ENCODE results near the gene LY9.
A peak's percentile ranks its signal among the peaks of the same experiment; 100 is the strongest.

LY9 gene

GRCh38 chr1:160829766-160830165 lies 33.8 kb downstream of the LY9 start:
- in situ Hi-C loops (cut with MboI; ENCODE audit: low pct_unique_long_range_greater_than_20kb, low sequenced_read_pairs): loop anchor here (10.0 kb wide), 1 partner anchor 125 kb away; the partner anchor contains the start of gene ITLN2
- no peak for DNase-seq

GRCh38 chr1:160830321-160831153 lies 34.6 kb downstream of the LY9 start:
- in situ Hi-C loops (cut with MboI; ENCODE audit: low pct_unique_long_range_greater_than_20kb, low sequenced_read_pairs): loop anchor here (10.0 kb wide), 1 partner anchor 124 kb away; the partner anchor contains the start of gene ITLN2
- DNase-seq: peak; percentile 61

- in situ Hi-C loops (cut with MboI; ENCODE audit: low pct_unique_long_range_greater_than_20kb, low sequenced_read_pairs): loop anchor here (10.0 kb wide), 1 partner anchor 120 kb away; the partner anchor contains the start of gene ITLN2
- DNase-seq: peak; percentile 68
Measured at GRCh38 chr1:160834945-160835565, 39.1 kb downstream of the LY9 start.

- peak; percentile 43 for DNase-seq
- in situ Hi-C loops (cut with MboI; ENCODE audit: low pct_unique_long_range_greater_than_20kb, low sequenced_read_pairs): loop anchor here (10.0 kb wide), 1 partner anchor 119 kb away; the partner anchor contains the start of gene ITLN2
Measured at GRCh38 chr1:160835751-160836150, 39.8 kb downstream of the LY9 start.

- DNase-seq: no peak
Measured at GRCh38 chr1:160836561-160836960, 40.6 kb downstream of the LY9 start.

GRCh38 chr1:160836981-160837557 lies 41.1 kb downstream of the LY9 start:
- in situ Hi-C loops (cut with MboI; ENCODE audit: low pct_unique_long_range_greater_than_20kb, low sequenced_read_pairs): loop anchor here (10.0 kb wide), 1 partner anchor 118 kb away; the partner anchor contains the start of gene ITLN2
- no peak for DNase-seq

More at GRCh38 chr1:160836561-160836960, 40.6 kb downstream of the LY9 start:
- in situ Hi-C loops (cut with MboI; ENCODE audit: low pct_unique_long_range_greater_than_20kb, low sequenced_read_pairs): loop anchor here (10.0 kb wide), 1 partner anchor 118 kb away; the partner anchor contains the start of gene ITLN2

GRCh38 chr1:160837558-160838205 lies 41.7 kb downstream of the LY9 start:
- in situ Hi-C loops (cut with MboI; ENCODE audit: low pct_unique_long_range_greater_than_20kb, low sequenced_read_pairs): loop anchor here (10.0 kb wide), 1 partner anchor 117 kb away; the partner anchor contains the start of gene ITLN2
- DNase-seq: peak; percentile 96

- DNase-seq: no peak
- in situ Hi-C loops (cut with MboI; ENCODE audit: low pct_unique_long_range_greater_than_20kb, low sequenced_read_pairs): loop anchor here (10.0 kb wide), 1 partner anchor 116 kb away; the partner anchor contains the start of gene ITLN2
Measured at GRCh38 chr1:160838888-160839287, 42.9 kb downstream of the LY9 start.

GRCh38 chr1:160839746-160840145 lies 43.8 kb downstream of the LY9 start:
- peak; percentile 55 for DNase-seq
- in situ Hi-C loops (cut with MboI; ENCODE audit: low pct_unique_long_range_greater_than_20kb, low sequenced_read_pairs): loop anchor here (10.0 kb wide), 1 partner anchor 115 kb away; the partner anchor contains the start of gene ITLN2

- in situ Hi-C loops (cut with MboI; ENCODE audit: low pct_unique_long_range_greater_than_20kb, low sequenced_read_pairs): no loop called here
- no peak for DNase-seq
Measured at GRCh38 chr1:160841079-160841478, 45.1 kb downstream of the LY9 start.

- in situ Hi-C loops (cut with MboI; ENCODE audit: low pct_unique_long_range_greater_than_20kb, low sequenced_read_pairs): no loop called here
- peak; percentile 81 for DNase-seq
Measured at GRCh38 chr1:160844447-160845232, 48.7 kb downstream of the LY9 start.

- in situ Hi-C loops (cut with MboI; ENCODE audit: low pct_unique_long_range_greater_than_20kb, low sequenced_read_pairs): no loop called here
- DNase-seq: no peak
Measured at GRCh38 chr1:160846281-160846680, 50.3 kb downstream of the LY9 start.

GRCh38 chr1:160850541-160850940 lies 54.6 kb downstream of the LY9 start:
- DNase-seq: no peak
- in situ Hi-C loops (cut with MboI; ENCODE audit: low pct_unique_long_range_greater_than_20kb, low sequenced_read_pairs): no loop called here

GRCh38 chr1:160850993-160851392 lies 55.0 kb downstream of the LY9 start:
- no peak for DNase-seq
- in situ Hi-C loops (cut with MboI; ENCODE audit: low pct_unique_long_range_greater_than_20kb, low sequenced_read_pairs): no loop called here

- no peak for DNase-seq
Measured at GRCh38 chr1:160853014-160853413, 57.0 kb downstream of the LY9 start.

GRCh38 chr1:160853754-160854153 lies 57.8 kb downstream of the LY9 start:
- DNase-seq: no peak
- in situ Hi-C loops (cut with MboI; ENCODE audit: low pct_unique_long_range_greater_than_20kb, low sequenced_read_pairs): no loop called here

More at GRCh38 chr1:160853014-160853413, 57.0 kb downstream of the LY9 start:
- in situ Hi-C loops (cut with MboI; ENCODE audit: low pct_unique_long_range_greater_than_20kb, low sequenced_read_pairs): no loop called here

- in situ Hi-C loops (cut with MboI; ENCODE audit: low pct_unique_long_range_greater_than_20kb, low sequenced_read_pairs): no loop called here
- DNase-seq: no peak
Measured at GRCh38 chr1:160855181-160855981, 59.4 kb downstream of the LY9 start.
